22Rv1 (cell line): ENCODE results near the gene CEBPA.

Experiments used
- H3K27ac ChIP-seq: fragments of 450-650 bp; 2 replicates; pipeline ENCODE4 v1.5.1; 2017
- CTCF ChIP-seq: fragments of 450-650 bp; IDR thresholded peaks from 2 replicates; pipeline ENCODE4 v1.5.1; 2017; ENCODE audit warnings: mild to moderate bottlenecking
- ZFX ChIP-seq: fragments of 450-650 bp; IDR thresholded peaks from 2 replicates; pipeline ENCODE4 v1.6.1; 2017; ENCODE audit warnings: antibody characterized with exemption, borderline replicate concordance

Gene CEBPA

GRCh38 chr19:33267706-33268105 lies 34.6 kb downstream of the CEBPA start:
- H3K27ac ChIP-seq = no peak overlapping the region
- no peak for TF ChIP-seq ZFX
- TF ChIP-seq CTCF = no peak

GRCh38 chr19:33266974-33267484 lies 35.3 kb downstream of the CEBPA start:
- H3K27ac ChIP-seq = no peak overlapping the region

GRCh38 chr19:33264881-33265445 lies 37.4 kb downstream of the CEBPA start:
- H3K27ac ChIP-seq = no peak overlapping the region
- TF ChIP-seq CTCF = no peak

More at GRCh38 chr19:33266974-33267484, 35.3 kb downstream of the CEBPA start:
- no peak for TF ChIP-seq ZFX
- TF ChIP-seq CTCF = no peak

GRCh38 chr19:33263325-33264023 lies 38.9 kb downstream of the CEBPA start:
- no peak overlapping the region for H3K27ac ChIP-seq
- TF ChIP-seq ZFX = no peak
- no peak for TF ChIP-seq CTCF

- H3K27ac ChIP-seq = no peak overlapping the region
- TF ChIP-seq ZFX (no peak), CTCF (no peak)
Measured at GRCh38 chr19:33261511-33262189, 40.7 kb downstream of the CEBPA start.

GRCh38 chr19:33260628-33261418 lies 41.5 kb downstream of the CEBPA start:
- H3K27ac ChIP-seq = no peak overlapping the region
- no peak for TF ChIP-seq CTCF
- TF ChIP-seq ZFX = no peak
